Duodenal mucosa (tissue), 2 donors: Measurements from ENCODE around the gene NFATC2.

Experiments used
- H3K27ac ChIP-seq: one replicate; pipeline ENCODE4 v1.7.0; 2013; ENCODE audit warnings: low read depth, low read length
- H3K27me3 ChIP-seq, 2 donors: one replicate each; pipeline ENCODE4 v1.7.0; 2013; ENCODE audit warnings: low read length in 2 of 2, control low read depth in 1 of 2; ENCODE audit not compliant: insufficient read depth in 2 of 2, control insufficient read depth in 1 of 2
- H3K36me3 ChIP-seq, 2 donors: one replicate each; pipeline ENCODE4 v1.7.0; 2013; ENCODE audit warnings: low read length in 2 of 2, control low read depth in 1 of 2; ENCODE audit not compliant: insufficient read depth in 2 of 2, control insufficient read depth in 1 of 2
- H3K4me1 ChIP-seq, 2 donors: one replicate each; pipeline ENCODE4 v1.7.0; 2013; ENCODE audit warnings: low read length in 2 of 2, control low read depth in 1 of 2; ENCODE audit not compliant: insufficient read depth in 2 of 2, control insufficient read depth in 1 of 2
- H3K4me3 ChIP-seq, 2 donors: one replicate each; pipeline ENCODE4 v1.7.0; 2013; ENCODE audit warnings: low read length in 2 of 2, low read depth in 1 of 2
- H3K9ac ChIP-seq, 2 donors: one replicate each; pipeline ENCODE4 v1.7.0; 2013; ENCODE audit warnings: low read length in 2 of 2, low read depth in 1 of 2
- H3K9me3 ChIP-seq, 2 donors: one replicate each; pipeline ENCODE4 v1.7.0; 2013; ENCODE audit warnings: low read length in 2 of 2, control low read depth in 1 of 2; ENCODE audit not compliant: control insufficient read depth in 1 of 2

The NFATC2 gene

DNA sequence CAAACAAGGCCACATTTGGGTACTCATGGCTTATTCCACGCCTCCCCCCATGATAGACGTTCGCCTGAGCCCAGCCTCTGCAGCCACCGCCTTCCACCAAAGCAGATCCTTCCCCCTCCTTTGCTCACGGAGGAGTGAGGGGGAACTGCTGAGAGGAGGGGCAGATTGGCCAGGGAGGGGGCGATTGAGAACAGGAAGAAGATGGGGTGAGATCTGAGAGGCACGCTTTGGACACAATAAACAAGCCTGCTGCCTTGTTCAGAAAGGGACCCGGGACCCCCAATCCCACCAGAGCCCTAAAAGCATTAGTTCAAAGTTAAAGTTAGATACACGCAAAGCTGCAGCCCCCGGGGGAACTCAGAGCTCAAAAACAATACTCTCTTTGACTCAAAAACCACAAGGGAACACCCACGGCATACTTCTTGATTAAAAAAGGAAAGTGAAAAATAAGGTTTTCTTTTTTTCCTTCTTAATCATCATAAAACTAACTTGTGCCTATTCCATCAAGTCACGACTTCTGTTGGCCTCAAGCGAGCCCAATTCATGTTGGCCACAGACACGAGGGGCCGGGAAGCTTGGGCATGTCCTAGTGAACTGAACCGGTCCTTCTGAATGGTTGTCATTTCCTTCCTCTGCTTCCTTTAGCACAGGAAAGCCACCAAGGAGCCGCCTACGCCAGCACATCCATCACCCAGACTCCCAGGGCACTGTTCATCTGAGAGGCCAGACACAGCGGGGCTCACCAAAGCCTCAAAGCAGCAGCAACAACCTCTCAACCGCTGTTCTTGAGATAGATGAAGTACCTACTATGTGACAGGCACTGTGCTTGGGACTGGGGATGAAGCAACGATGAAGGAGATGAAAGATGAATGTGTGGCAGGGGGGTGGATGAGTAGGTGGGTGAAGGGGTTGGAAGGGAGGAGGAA lies 44.7 kb downstream of the NFATC2 start:
- Histone ChIP-seq H3K27me3 (no peaks in the 10 kb centered on the region), H3K36me3 (peaks cover 0 to 8% of the 10 kb centered on the region in 2 donors), H3K4me3 (peak overlapping the region in 1 of 2 donors; percentile 5), H3K4me1 (peaks cover 28 to 50% of the 10 kb centered on the region in 2 donors), H3K9ac (peak overlapping the region in 1 of 2 donors; percentile 27), H3K9me3 (no peaks in the 10 kb centered on the region), H3K27ac (no peak overlapping the region)

DNA sequence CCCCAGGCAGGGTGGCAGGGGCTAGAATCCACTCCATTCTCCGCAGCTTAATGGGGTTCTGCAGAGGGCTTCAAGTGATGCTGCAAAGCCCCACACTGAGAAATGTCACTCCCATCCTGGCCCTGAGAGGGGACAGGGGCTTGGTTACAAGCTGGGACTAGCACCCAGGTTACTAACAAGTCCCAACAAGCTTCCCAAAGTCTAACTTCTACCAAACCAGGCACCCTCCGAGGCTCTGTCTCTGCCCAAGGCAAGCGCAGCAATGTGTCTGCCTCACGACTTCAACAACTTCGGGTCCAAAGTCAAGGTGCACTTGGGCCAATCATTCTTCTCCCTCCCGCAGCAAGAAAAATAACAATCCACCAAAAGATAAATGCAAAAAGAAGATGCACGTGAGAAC lies 45.6 kb downstream of the NFATC2 start:
- Histone ChIP-seq H3K4me3 (no peak overlapping the region), H3K4me1 (peaks cover 31 to 57% of the 10 kb centered on the region in 2 donors)

DNA sequence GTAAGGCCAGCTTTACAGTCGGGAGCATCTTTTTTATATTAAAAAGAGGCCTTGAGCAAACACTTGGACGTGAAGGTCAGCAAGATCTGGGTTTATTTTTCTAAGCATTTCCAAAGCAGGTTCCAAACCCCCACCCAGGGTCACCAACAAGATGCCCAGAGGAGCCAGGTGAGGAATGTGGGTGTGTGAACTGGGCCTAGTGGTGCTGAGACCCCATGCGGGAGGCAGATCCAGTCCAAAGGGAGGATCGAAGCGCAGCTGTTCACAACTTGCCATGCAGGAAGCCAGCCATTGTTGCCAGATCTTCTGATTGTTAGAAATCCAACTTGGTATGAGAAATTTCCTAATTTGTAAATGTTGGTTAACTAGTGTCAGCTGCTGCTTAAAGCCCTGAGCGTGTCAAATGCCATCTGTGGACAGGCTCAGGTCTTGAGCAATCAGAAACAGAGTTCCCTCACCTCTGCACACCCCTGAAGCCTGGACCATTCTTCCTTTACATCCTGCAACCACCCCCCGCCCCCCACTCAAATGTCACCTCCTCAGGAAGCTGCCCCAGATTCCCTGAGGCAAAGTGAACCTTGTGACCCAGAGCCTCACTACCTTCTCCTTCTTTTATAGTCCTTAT lies 46.5 kb downstream of the NFATC2 start:
- H3K9ac ChIP-seq, result no peak overlapping the region
- no peaks in the 10 kb centered on the region for H3K9me3 ChIP-seq
- no peaks in the 10 kb centered on the region for H3K27me3 ChIP-seq
- H3K27ac ChIP-seq, result no peak overlapping the region
- H3K36me3 ChIP-seq, result peaks cover 0 to 8% of the 10 kb centered on the region in 2 donors
- H3K4me3 ChIP-seq, result no peak overlapping the region
- H3K4me1 ChIP-seq, result peaks cover 31 to 57% of the 10 kb centered on the region in 2 donors

More for the DNA sequence above, 45.6 kb downstream of the NFATC2 start:
- Histone ChIP-seq H3K9ac (no peak overlapping the region), H3K27ac (no peak overlapping the region), H3K9me3 (no peaks in the 10 kb centered on the region), H3K36me3 (peaks cover 0 to 8% of the 10 kb centered on the region in 2 donors), H3K27me3 (no peaks in the 10 kb centered on the region)

DNA sequence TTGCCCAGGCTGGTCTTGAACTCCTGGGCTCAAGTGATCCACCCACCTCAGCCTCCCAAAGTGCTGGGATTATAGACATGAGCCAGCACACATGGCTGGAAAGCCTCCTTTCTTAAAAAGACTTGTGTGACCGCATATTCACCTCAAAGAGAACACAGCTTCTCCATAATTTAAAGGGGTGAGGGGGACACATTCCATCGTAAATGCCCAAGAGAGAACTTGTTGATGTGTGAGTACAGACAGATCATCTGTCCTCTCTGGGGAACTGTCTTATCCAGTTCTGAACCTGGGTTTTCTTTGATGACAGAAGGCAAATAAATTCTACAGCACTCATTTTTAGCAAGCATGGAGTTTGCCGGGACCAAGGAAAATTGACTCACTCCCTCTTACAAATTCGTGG lies 47.2 kb downstream of the NFATC2 start:
- Histone ChIP-seq H3K36me3 (peaks cover 0 to 8% of the 10 kb centered on the region in 2 donors), H3K9ac (no peak overlapping the region), H3K9me3 (no peaks in the 10 kb centered on the region), H3K27ac (no peak overlapping the region), H3K27me3 (no peaks in the 10 kb centered on the region), H3K4me3 (no peak overlapping the region), H3K4me1 (peaks cover 31 to 57% of the 10 kb centered on the region in 2 donors)

DNA sequence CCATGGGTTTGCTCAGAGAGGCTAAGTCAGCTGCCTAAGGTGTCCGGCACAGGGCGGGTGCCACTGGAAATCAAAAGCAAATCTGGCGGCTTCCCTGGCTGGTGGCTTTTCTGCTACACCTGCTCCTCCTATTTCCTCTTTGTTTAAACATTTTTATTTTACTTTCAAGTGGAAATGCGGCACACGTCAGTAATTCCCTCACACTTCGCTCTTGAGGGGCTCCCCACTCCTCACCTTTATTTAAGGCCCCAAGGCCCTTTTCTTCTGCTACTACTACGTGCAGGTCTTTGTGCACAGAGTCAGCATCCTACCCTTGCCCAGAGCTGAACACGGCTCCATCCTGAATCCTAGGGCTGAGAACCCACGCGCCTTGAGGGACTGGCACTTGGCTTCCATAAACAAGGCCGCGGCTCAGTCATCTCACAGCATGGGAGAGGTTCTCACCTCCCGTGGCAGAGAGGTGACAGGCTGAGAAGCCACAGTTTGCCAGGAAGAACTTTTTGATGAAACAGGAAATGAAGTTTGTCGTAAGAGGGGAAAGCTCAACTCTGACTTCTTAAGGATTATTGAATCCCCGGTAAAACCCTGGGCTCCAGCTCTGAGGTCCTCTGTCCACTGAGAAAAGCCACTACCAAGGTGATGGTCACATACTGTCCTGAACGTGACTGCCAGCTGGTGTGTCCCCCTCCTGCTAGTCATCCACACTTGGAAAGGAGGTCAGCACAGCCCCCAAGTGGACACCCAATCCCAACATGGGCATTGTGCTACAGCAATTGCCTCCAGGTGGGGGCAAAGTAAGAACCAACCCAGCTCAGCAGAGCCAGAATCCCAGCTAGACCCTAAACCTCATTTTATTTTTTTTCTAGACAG lies 48.0 kb downstream of the NFATC2 start:
- peaks cover 31 to 57% of the 10 kb centered on the region in 2 donors for H3K4me1 ChIP-seq
- no peaks in the 10 kb centered on the region for H3K27me3 ChIP-seq
- peaks cover 0 to 8% of the 10 kb centered on the region in 2 donors for H3K36me3 ChIP-seq
- no peak overlapping the region for H3K27ac ChIP-seq
- H3K9ac ChIP-seq, result no peak overlapping the region
- H3K4me3 ChIP-seq, result no peak overlapping the region
- no peaks in the 10 kb centered on the region for H3K9me3 ChIP-seq

DNA sequence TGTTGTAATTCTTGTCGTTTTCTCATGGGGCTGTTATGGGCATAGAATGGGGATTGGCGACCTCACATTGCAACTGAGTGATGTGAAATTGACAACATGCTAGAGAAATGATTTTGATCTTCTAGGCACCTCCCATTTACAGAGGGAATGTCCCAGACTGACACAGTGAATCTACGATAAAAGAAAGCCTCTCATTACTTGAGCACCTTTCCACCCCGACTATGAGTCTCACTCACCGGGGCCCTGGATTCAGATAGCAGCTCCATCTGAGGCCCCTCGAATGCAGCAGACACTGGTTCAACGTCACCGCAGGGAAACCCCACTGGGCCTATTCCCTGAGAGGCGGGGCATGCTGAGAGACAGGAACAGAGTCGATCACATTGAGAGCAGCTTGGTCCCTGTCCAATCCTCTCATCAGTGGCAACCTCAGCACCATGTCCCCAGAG lies 49.1 kb downstream of the NFATC2 start:
- Histone ChIP-seq H3K27ac (no peak overlapping the region), H3K9me3 (no peaks in the 10 kb centered on the region), H3K27me3 (no peaks in the 10 kb centered on the region), H3K4me3 (no peak overlapping the region), H3K36me3 (no peaks in the 10 kb centered on the region), H3K9ac (no peak overlapping the region), H3K4me1 (peaks cover 31 to 51% of the 10 kb centered on the region in 2 donors)

DNA sequence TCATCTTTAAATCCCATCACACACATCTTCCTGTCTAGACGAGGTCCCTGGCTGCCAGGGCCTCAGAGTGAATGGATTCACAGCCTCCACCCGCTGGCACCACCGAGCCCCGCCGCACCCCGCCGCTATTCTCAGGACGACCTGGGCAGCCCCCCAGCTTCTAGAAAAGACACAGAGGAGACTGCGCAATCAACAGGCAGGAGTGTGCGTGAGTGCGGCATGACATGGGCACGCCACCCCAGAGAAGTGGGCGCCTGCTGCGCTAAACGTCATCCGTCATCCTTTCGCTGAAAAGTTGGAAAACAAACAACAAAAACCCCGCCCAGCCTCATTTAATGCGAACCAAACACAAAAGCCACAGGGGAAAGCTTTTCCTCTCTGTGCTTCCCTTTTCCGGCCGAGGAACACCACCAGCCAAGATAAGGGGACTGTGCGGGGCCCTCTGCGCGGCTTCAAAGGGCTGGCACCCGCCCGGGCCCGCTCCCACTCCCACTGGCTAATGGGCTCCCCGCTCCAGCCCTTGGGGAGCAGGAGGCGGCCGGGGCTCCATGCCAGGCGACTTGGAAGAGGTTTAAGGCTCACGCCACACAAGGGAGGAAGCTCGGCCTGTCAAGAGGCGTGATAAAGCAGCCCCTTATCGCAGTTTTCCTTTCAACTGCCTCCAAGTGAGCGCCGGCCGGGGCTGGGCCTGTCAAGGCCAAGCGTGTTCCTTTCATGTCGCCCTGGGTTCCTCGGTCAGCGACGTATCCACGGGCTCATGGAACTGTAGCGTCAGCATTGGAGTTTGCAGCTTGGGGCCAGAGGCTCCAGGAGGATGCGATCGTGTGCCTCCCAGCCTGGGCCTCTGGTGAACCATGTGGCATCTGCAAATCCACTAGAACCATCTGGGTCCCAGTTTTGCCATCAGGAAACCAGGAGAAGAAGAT lies 50.1 kb downstream of the NFATC2 start:
- no peak overlapping the region for H3K9ac ChIP-seq
- H3K36me3 ChIP-seq, result peaks cover 0 to 4% of the 10 kb centered on the region in 2 donors
- no peaks in the 10 kb centered on the region for H3K27me3 ChIP-seq
- no peaks in the 10 kb centered on the region for H3K9me3 ChIP-seq
- peaks cover 23 to 41% of the 10 kb centered on the region in 2 donors for H3K4me1 ChIP-seq
- H3K4me3 ChIP-seq, result peak overlapping the region; percentile 19 to 38
- no peak overlapping the region for H3K27ac ChIP-seq

DNA sequence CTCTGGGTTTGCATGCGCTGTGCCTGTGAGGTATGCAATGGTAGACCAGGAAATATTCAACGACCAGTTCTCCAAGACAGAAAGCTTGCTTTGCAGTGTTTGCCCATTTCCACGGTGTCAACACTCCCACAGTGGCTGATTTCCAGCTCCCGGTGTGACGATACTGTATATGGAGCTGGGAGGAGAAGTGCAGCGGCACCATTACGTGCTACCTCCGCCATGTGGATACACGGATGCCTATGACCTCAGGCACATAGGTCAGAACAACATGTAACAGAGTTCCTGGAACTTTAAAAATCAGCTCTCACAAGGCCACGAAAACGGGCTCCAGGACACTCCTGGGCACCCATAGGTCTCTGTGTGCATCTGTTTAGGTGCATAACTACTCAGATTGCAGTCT lies 51.1 kb downstream of the NFATC2 start:
- Histone ChIP-seq H3K4me3 (no peak overlapping the region), H3K27me3 (no peaks in the 10 kb centered on the region), H3K4me1 (peaks cover 13 to 31% of the 10 kb centered on the region in 2 donors), H3K9ac (no peak overlapping the region), H3K9me3 (no peaks in the 10 kb centered on the region), H3K36me3 (peaks cover 0 to 5% of the 10 kb centered on the region in 2 donors), H3K27ac (no peak overlapping the region)

DNA sequence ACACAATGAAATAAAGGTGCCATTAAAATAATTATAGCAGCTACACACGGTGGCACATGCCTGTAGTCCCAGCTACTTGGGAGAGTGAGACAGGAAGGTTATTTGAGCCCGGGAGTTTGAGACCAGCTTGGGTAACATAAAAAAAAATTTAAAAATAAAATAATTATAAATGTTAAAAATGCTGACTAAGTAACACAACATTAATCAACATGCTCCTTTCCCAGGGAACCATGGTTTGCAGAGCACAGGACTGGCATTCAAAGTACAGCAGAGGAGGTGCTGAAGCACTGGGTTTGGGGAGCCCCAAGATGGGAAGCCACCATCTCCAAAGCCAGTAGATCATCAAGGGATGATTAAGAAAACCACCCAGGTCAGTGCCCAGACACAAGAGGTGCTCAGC lies 51.9 kb downstream of the NFATC2 start:
- Histone ChIP-seq H3K9me3 (no peaks in the 10 kb centered on the region), H3K36me3 (peaks cover 0 to 5% of the 10 kb centered on the region in 2 donors), H3K27ac (no peak overlapping the region), H3K4me1 (peaks cover 9 to 27% of the 10 kb centered on the region in 2 donors), H3K27me3 (no peaks in the 10 kb centered on the region), H3K4me3 (no peak overlapping the region), H3K9ac (no peak overlapping the region)
